Spleen (tissue), 7 donors: ENCODE results near the gene B4GALNT4.

ENCODE experiments used
- CTCF ChIP-seq, 11 experiments: fragments of 200-600 bp in 7 of 11; fragments of 450-650 bp in 4 of 11; sonication (generic) in 4 of 11; IDR thresholded peaks in 8 of 11; conservative IDR thresholded peaks in 3 of 11; 1 replicate in 7 of 11; 2 replicates in 4 of 11; pipeline versions ENCODE4 v1.4.0 to v1.8.0; 2016 to 2021; ENCODE audit warnings: antibody characterized with exemption in 11 of 11, inconsistent platforms in 4 of 11, mild to moderate bottlenecking in 1 of 11
- POLR2A ChIP-seq, 3 donors: fragments of 450-650 bp; IDR thresholded peaks; one replicate each; pipeline ENCODE4 v1.5.1; 2017; ENCODE audit warnings: antibody characterized with exemption in 3 of 3, mild to moderate bottlenecking in 1 of 3
- donor health status: DM: no; HTN: no; CAD: no; lungs with moderate emphysema.
- donor health status: DM: no; HTN: no; CAD: no.
- donor health status: DM: no; HTN: no; CAD: no.

- TF ChIP-seq CTCF (IDR thresholded peaks at IDR 0.05 in 8 of 11, conservative IDR thresholded peaks at IDR 0.05 in 3 of 11), result no peak
- TF ChIP-seq POLR2A (IDR thresholded peaks at IDR 0.05), result no peak
Observed at GRCh38 chr11:380491-380890, 11.2 kb downstream of the B4GALNT4 start.
